ENCODE data around the gene PSMD1.

PSMD1 gene

DNA sequence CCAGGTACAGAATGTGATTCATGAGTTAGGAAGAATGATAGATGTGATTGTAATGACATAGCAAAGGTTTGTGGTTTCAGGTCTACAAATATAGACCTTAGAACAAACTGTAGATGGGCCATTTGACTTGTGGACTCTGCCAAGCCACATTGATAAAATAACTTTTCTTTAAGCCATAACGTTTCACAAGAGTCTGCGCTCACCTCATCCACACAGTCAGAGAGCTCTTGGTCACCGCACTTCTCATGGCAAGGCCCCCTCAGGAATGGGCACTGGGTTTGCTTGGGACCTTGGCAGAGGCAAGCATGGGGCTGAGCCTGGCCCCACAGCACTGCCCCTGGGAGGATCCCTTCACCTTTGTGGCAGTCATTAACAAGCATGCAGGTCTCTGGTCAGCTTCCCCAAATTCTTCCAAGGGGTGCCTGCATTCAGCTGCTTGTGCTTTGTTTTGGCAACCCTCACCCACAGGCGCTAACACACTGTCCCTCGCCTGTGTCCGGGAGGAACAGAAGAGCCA, 155.7 kb downstream of the PSMD1 start:
- DNase-seq = peak; percentile 33

DNA sequence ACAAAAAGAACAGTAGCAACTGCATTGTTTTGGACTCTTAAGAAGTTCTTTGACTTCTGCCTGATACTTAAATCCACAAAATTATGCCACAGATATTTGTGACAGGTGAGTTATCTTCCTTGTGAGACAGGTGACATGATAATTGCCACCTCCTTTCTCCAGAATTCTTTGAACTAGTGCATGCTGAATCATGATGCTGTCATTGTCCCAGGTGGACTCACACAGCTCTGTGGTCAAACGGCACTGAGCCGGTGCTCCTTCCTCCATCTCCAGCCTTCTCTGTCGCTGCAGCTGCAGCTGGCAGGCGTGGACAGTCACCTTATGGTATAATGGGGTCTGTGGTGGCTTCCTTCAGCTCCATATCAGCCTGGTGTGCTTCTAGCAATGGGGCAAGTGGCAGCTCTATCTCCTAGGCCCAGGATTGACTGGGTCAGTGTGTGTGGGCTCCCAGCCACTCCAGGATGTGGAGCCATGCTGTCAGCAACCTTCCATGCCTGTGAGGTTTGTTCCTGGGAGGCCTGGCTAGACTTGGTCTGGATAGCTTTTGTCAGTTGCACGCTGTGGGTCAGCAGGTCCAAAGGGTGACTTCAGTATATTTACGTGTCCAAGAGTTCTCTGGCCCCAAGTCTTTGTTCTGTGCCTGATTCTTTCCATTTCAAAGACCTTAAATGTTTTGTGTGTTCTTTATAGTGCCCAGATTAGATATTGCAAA, 157.4 kb downstream of the PSMD1 start:
- no peak for DNase-seq

DNA sequence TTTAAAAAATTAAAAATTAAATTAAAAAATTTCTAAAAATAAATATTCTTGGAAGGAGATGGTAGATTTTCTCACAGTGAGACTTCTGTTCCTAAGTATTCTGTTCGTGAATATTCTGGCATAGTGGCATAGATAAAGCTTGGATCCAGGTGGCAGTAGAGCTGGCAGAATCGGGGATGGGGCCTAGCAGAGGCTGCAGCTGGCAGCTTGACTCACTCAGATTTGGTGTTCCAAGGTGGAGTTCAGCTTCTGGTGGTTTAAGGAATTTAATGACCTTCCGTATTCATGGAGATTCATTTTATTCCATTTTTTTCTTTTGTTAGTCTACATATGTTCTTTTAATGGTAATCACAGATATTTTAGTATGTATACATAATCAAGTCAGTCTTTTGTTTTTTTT, 161.7 kb downstream of the PSMD1 start:
- no peak for DNase-seq

DNA sequence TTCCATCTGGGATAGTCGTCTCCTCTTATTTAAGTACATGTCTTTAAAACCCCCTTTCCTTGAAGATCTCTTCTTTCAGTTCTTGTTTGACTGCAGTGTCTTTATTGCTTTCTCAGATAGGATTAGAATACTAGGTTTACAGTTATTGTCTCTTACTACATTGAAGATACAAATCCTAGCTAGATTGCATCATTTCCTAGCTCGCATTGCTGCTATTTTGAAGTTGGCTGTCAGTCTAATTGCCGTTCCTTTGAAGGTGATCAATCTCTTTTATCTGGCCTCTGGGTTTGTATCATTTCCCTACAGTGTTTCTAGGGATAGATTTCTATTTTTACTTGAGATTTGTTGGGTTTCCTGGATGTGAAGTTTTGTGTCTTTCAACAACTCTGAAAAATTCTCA, 162.6 kb downstream of the PSMD1 start:
- DNase-seq = no peak

DNA sequence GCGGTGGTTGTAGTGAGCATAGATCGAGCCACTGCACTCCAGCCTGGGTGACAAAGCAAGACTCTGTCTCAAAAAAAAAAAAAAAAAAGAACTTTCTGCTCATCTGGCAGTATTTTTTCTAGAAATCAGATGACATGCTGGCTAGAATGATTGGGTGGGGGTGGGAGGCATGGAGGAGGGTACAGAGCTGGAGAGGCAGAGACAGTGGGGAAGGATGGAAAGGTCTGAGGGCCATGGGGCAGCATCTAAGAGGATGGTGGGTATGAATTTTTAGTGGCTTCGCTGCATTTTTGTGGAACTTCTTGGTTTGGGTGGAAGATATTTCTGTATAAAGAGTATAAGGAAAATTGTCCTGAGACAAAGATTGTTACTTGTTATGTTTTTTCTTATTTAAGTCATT, 165.1 kb downstream of the PSMD1 start:
- DNase-seq = no peak

All from NCI-H226 (cell line).